B cell (primary cell): ENCODE results near the gene CRCP. TPM values are rescaled to one million over a fixed set of nuclear protein-coding genes. Genes with fewer than 3 reads are reported as not detected.
"Not testable (repeated sequence)": the region's sequence is repeated elsewhere in the genome, so short reads cannot be mapped to it uniquely, and the experiment has no call there.

ENCODE experiments used
- ATAC-seq: fragments of 200-7000 bp; cut with Tn5 transposase; one replicate; pipeline ENCODE4 v1.10.0; 2021; ENCODE audit warnings: low read depth, mild to moderate bottlenecking, moderate number of reproducible peaks, moderate library complexity
- CTCF ChIA-PET: fragments of 350-600 bp; sonication (Branson Sonifier 250); formaldehyde crosslinking; loops from one replicate; lab custom pipeline; 2021; ENCODE audit warnings: antibody characterized with exemption, inconsistent platforms; lab: Charles Lee
- POLR2A ChIA-PET: fragments of 350-600 bp; sonication (Branson Sonifier 250); formaldehyde crosslinking; loops from one replicate; lab custom pipeline; 2021; ENCODE audit warnings: antibody characterized with exemption; lab: Charles Lee
- DNase-seq: peaks from one replicate; pipeline ENCODE4 v3.0.0; 2013
- H2AFZ ChIP-seq: 2 replicates; pipeline ENCODE4 v1.6.1; 2012; ENCODE audit warnings: mild to moderate bottlenecking, low read depth, low read length; ENCODE audit not compliant: insufficient read depth, poor library complexity, severe bottlenecking
- H3K27ac ChIP-seq, 2 donors: 1 replicate in 1 of 2; 2 replicates in 1 of 2; pipeline ENCODE4 v1.5.1; 2012 to 2013; ENCODE audit warnings: low read length in 2 of 2, mild to moderate bottlenecking in 2 of 2, moderate library complexity in 1 of 2
- H3K27me3 ChIP-seq, 4 experiments: fragments of 200-600 bp in 1 of 4; sonication (generic) in 1 of 4; replicated peaks in 1 of 4; 1 replicate in 2 of 4; 2 replicates in 2 of 4; pipeline versions ENCODE4 v1.6.1 to v1.7.0; 2013 to 2016; ENCODE audit warnings: low read length in 3 of 4, mild to moderate bottlenecking in 2 of 4, mixed read lengths in 1 of 4, moderate library complexity in 1 of 4; ENCODE audit not compliant: insufficient read depth in 4 of 4, control insufficient read depth in 3 of 4; ENCODE audit errors: control extremely low read depth in 1 of 4
- H3K36me3 ChIP-seq, 2 experiments: replicated peaks in 1 of 2; 1 replicate in 1 of 2; 2 replicates in 1 of 2; pipeline versions ENCODE4 v1.6.1 to v1.7.1; 2013; ENCODE audit warnings: low read length in 1 of 2; ENCODE audit not compliant: insufficient read depth in 2 of 2, control insufficient read depth in 1 of 2; ENCODE audit errors: control extremely low read depth in 1 of 2, extremely low read depth in 1 of 2
- H3K4me1 ChIP-seq, 2 donors: fragments of 200-600 bp in 1 of 2; sonication (generic) in 1 of 2; 1 replicate in 1 of 2; 2 replicates in 1 of 2; pipeline versions ENCODE4 v1.5.1 to v1.6.1; 2013 to 2017; ENCODE audit warnings: low read length in 2 of 2; ENCODE audit not compliant: control insufficient read depth in 2 of 2, insufficient read depth in 2 of 2
- H3K4me2 ChIP-seq: replicated peaks from 2 replicates; pipeline ENCODE3; 2012; ENCODE audit warnings: mild to moderate bottlenecking, low read depth, low read length; ENCODE audit not compliant: poor library complexity, severe bottlenecking
- H3K4me3 ChIP-seq, 5 experiments: fragments of 200-600 bp in 1 of 5; sonication (generic) in 1 of 5; 1 replicate in 3 of 5; 2 replicates in 2 of 5; pipeline versions ENCODE4 v1.5.1 to v1.7.0; 2011 to 2016; ENCODE audit warnings: low read length in 4 of 5, mild to moderate bottlenecking in 4 of 5, low read depth in 2 of 5, control low read depth in 1 of 5, moderate library complexity in 1 of 5; ENCODE audit not compliant: insufficient read depth in 1 of 5; ENCODE audit errors: control extremely low read depth in 1 of 5, extremely low read depth in 1 of 5
- H3K79me2 ChIP-seq: fragments of 200-600 bp; sonication (generic); one replicate; pipeline ENCODE4 v1.6.0; 2016; ENCODE audit warnings: low read length; ENCODE audit not compliant: control insufficient read depth, insufficient read depth
- H3K9ac ChIP-seq: fragments of 200-600 bp; sonication (generic); 2 replicates; pipeline ENCODE4 v1.6.1; 2017; ENCODE audit warnings: mild to moderate bottlenecking, low read length, moderate library complexity
- H3K9me3 ChIP-seq, 3 donors: one replicate each; pipeline versions ENCODE4 v1.6.1 to v1.7.1; 2013; ENCODE audit warnings: low read length in 2 of 3; ENCODE audit not compliant: control insufficient read depth in 2 of 3, insufficient read depth in 1 of 3; ENCODE audit errors: control extremely low read depth in 1 of 3
- H4K20me1 ChIP-seq: 2 replicates; pipeline ENCODE4 v1.6.0; 2012; ENCODE audit warnings: mild to moderate bottlenecking, low read length; ENCODE audit not compliant: insufficient read depth, control insufficient read depth, poor library complexity, severe bottlenecking
- H3K27ac Mint-ChIP-seq: one replicate; pipeline ENCODE4 v1.8.0; 2021; ENCODE audit warnings: mixed read lengths
- H3K27me3 Mint-ChIP-seq: one replicate; pipeline ENCODE4 v1.8.0; 2021; ENCODE audit warnings: mixed read lengths
- H3K4me1 Mint-ChIP-seq: one replicate; pipeline ENCODE4 v1.8.0; 2021; ENCODE audit warnings: mixed read lengths
- H3K4me3 Mint-ChIP-seq: one replicate; pipeline ENCODE4 v1.8.0; 2021; ENCODE audit warnings: mixed read lengths
- H3K9me3 Mint-ChIP-seq: one replicate; pipeline ENCODE4 v1.8.0; 2022; ENCODE audit warnings: mixed read lengths; ENCODE audit not compliant: insufficient read depth
- EZH2 ChIP-seq: IDR thresholded peaks from 2 replicates; pipeline ENCODE4 v1.6.1; 2012; ENCODE audit warnings: borderline replicate concordance, low read depth, mild to moderate bottlenecking, moderate library complexity, low read length; ENCODE audit not compliant: insufficient read depth, poor library complexity, severe bottlenecking
- WGBS: methylation state at CpG from one replicate; pipeline ENCODE4 v1.1.5; 2013; ENCODE audit warnings: missing lambda C conversion rate; ENCODE audit not compliant: insufficient coverage; 5-methylcytosine and 5-hydroxymethylcytosine counted together
- intact Hi-C: fragments of 100-400 bp; cut with micrococcal nuclease; formaldehyde crosslinking; loops from one replicate; pipeline ENCODE4 v1.10.0; 2022
- polyA plus RNA-seq: library from polyadenylated mRNA; depleted of rRNA; stranded (reverse); fragments of >200 nt; gene quantifications from 2 replicates; pipeline ENCODE4 v1.2.3, GENCODE V29; 2012
- total RNA-seq, 2 donors: library from RNA; stranded (reverse); fragments of 120-200 nt in 1 of 2; gene quantifications; 1 replicate in 1 of 2; 2 replicates in 1 of 2; pipeline versions ENCODE4 v1.2.3 to v1.2.4, GENCODE V29; 2013 to 2022
- TF ChIP-seq, protein P1 (sequence below): fragments of 200-600 bp; IDR thresholded peaks from one replicate; pipeline ENCODE4 v1.8.0; 2022; ENCODE audit warnings: antibody characterized with exemption, mild to moderate bottlenecking

CRCP gene
- total and polyA plus RNA-seq, 2 donors (not counting 1 experiment from before 2014, with no cell fraction given): 20.8 to 39.6 TPM

DNA sequence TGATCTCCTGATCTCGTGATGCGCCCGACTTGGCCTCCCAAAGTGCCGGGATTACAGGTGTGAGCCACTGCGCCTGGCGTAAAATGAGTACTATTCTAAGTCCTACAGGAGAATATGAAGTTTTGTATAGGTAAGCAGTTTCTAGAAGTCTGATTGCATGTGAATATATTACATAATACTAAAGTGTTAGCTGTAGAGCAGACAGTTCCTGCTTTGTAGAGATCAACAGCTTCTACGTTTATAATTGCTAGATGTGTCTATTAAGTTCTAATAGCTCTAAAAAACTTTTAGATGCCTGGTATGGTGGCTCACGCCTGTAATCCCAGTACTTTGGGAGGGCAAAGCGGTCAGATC is 8.5 kb downstream of the CRCP start:
- H3K36me3 ChIP-seq: peaks cover 0 to 6% of the 10 kb centered on the region in 2 experiments
- intact Hi-C loops: no loop called here
- H3K79me2 ChIP-seq: peaks cover 93% of the 10 kb centered on the region
- no peak overlapping the region for H3K27ac ChIP-seq
- H3K9ac ChIP-seq: no peak overlapping the region
- 100% methylated on average over 1 of the region's 9 CpGs for WGBS
- H3K4me1 ChIP-seq: peaks cover 0 to 4% of the 10 kb centered on the region in 2 donors
- no peak overlapping the region for H3K4me3 ChIP-seq
- ATAC-seq: no peak
- POLR2A ChIA-PET: no interaction called here
- CTCF ChIA-PET: no interaction called here
- H3K9me3 Mint-ChIP-seq: no peaks in the 10 kb centered on the region
- no peak for DNase-seq
- H3K4me3 Mint-ChIP-seq: no peak overlapping the region
- no peak overlapping the region for H3K4me2 ChIP-seq
- no peak overlapping the region for H3K27ac Mint-ChIP-seq
- H2AFZ ChIP-seq: no peak overlapping the region
- TF ChIP-seq, protein P1, sequence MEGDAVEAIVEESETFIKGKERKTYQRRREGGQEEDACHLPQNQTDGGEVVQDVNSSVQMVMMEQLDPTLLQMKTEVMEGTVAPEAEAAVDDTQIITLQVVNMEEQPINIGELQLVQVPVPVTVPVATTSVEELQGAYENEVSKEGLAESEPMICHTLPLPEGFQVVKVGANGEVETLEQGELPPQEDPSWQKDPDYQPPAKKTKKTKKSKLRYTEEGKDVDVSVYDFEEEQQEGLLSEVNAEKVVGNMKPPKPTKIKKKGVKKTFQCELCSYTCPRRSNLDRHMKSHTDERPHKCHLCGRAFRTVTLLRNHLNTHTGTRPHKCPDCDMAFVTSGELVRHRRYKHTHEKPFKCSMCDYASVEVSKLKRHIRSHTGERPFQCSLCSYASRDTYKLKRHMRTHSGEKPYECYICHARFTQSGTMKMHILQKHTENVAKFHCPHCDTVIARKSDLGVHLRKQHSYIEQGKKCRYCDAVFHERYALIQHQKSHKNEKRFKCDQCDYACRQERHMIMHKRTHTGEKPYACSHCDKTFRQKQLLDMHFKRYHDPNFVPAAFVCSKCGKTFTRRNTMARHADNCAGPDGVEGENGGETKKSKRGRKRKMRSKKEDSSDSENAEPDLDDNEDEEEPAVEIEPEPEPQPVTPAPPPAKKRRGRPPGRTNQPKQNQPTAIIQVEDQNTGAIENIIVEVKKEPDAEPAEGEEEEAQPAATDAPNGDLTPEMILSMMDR: no peak
- no peak for TF ChIP-seq EZH2
- no peaks in the 10 kb centered on the region for H3K9me3 ChIP-seq
- H3K4me1 Mint-ChIP-seq: peaks cover 54% of the 10 kb centered on the region
- peaks cover 79% of the 10 kb centered on the region for H4K20me1 ChIP-seq
- H3K27me3 ChIP-seq: no peaks in the 10 kb centered on the region
- H3K27me3 Mint-ChIP-seq: no peaks in the 10 kb centered on the region

DNA sequence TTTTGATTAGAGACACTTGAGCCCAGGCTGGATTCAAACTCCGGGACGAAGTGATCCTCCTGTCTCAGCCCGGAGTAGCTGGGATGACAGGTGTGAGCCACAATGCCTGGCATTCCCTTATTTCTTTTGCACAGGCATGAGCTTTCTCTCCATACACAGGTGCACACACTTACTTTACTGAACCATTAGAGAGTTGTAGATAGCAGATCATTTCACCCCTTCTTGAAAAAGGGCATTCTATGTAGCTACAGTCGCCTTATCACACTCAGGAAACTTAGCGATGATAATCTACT is 9.9 kb downstream of the CRCP start:
- DNase-seq, H3K9me3 ChIP-seq, H3K27me3 ChIP-seq, H3K4me1 ChIP-seq, intact Hi-C loops, H3K9me3 Mint-ChIP-seq, H3K27ac ChIP-seq, H3K4me2 ChIP-seq, H3K27me3 Mint-ChIP-seq, H3K4me3 Mint-ChIP-seq, ATAC-seq, H3K9ac ChIP-seq, H3K36me3 ChIP-seq, H3K4me3 ChIP-seq, CTCF ChIA-PET, H2AFZ ChIP-seq, H3K27ac Mint-ChIP-seq: not testable (repeated sequence)
- POLR2A ChIA-PET: interaction anchor here (0.6 to 0.7 kb wide), 2 partner anchors 8 to 30 kb away, joined by 4 to 6 read pairs; no protein-coding TSS in a partner anchor
- H4K20me1 ChIP-seq: peaks cover 75% of the 10 kb centered on the region
- 100% methylated on average over 2 of the region's 5 CpGs for WGBS
- H3K79me2 ChIP-seq: peaks cover 86% of the 10 kb centered on the region
- peaks cover 44% of the 10 kb centered on the region for H3K4me1 Mint-ChIP-seq
